Upper lobe of left lung (tissue), 6 donors: ENCODE measurements around the gene VIPR1. TPM values are rescaled to one million over a fixed set of nuclear protein-coding genes. Genes with fewer than 3 reads are reported as not detected.

ENCODE experiments used
- ATAC-seq, 2 donors: fragments of 200-7000 bp; cut with Tn5 transposase; one replicate each; pipeline ENCODE4 v1.9.1; 2022; ENCODE audit warnings: mild to moderate bottlenecking in 2 of 2, moderate library complexity in 2 of 2; ENCODE audit not compliant: low FRiP score in 2 of 2
- DNase-seq, 2 donors: peaks; one replicate each; pipeline ENCODE4 v3.0.0-alpha.2; 2019 to 2020
- H3K27ac ChIP-seq, 4 donors: fragments of 200-600 bp; sonication (generic); one replicate each; pipeline ENCODE4 v1.5.1; 2016 to 2019
- H3K27me3 ChIP-seq, 4 donors: fragments of 200-600 bp; sonication (generic); one replicate each; pipeline ENCODE4 v1.5.1; 2017 to 2019
- H3K36me3 ChIP-seq, 4 donors: fragments of 200-600 bp; sonication (generic); one replicate each; pipeline ENCODE4 v1.5.1; 2016 to 2019
- H3K4me1 ChIP-seq, 4 donors: fragments of 200-600 bp; sonication (generic); one replicate each; pipeline ENCODE4 v1.5.1; 2018 to 2019
- H3K4me3 ChIP-seq, 4 donors: fragments of 200-600 bp; sonication (generic); one replicate each; pipeline ENCODE4 v1.5.1; 2017 to 2019; ENCODE audit warnings: mild to moderate bottlenecking in 2 of 4, moderate library complexity in 1 of 4
- H3K9me3 ChIP-seq, 4 donors: fragments of 200-600 bp; sonication (generic); one replicate each; pipeline ENCODE4 v1.5.1; 2018 to 2019
- CTCF ChIP-seq, 6 experiments: fragments of 450-650 bp in 4 of 6; fragments of 200-600 bp in 2 of 6; sonication (generic) in 2 of 6; IDR thresholded peaks; one replicate each; pipeline ENCODE4 v1.5.1; 2016 to 2019; ENCODE audit warnings: antibody characterized with exemption in 6 of 6
- EP300 ChIP-seq, 4 donors: sonication (generic); formaldehyde crosslinking; IDR thresholded peaks; one replicate each; pipeline ENCODE4 v1.5.1; 2017; ENCODE audit warnings: antibody characterized with exemption in 4 of 4, control low read depth in 2 of 4
- POLR2A ChIP-seq, 4 donors: fragments of 450-650 bp; IDR thresholded peaks; one replicate each; pipeline ENCODE4 v1.5.1; 2016 to 2017; ENCODE audit warnings: antibody characterized with exemption in 4 of 4, mild to moderate bottlenecking in 2 of 4
- POLR2AphosphoS5 ChIP-seq, 2 donors: sonication (generic); formaldehyde crosslinking; IDR thresholded peaks; one replicate each; pipeline ENCODE4 v1.5.1; 2017; ENCODE audit warnings: antibody characterized with exemption in 2 of 2
- WGBS, 2 donors: methylation state at CpG; one replicate each; pipeline ENCODE4 v1.1.5; 2017 to 2018; 5-methylcytosine and 5-hydroxymethylcytosine counted together
- total RNA-seq, 6 donors: library from RNA; depleted of rRNA in 4 of 6; stranded (reverse); fragments of >200 nt in 4 of 6; gene quantifications; one replicate each; pipeline versions ENCODE4 v1.1.0 to v1.2.1, GENCODE V29; 2016 to 2021
- donor health status: DM: no; HTN: no; CAD: no; lungs with moderate emphysema.
- donor health status: DM: no; HTN: yes; CAD: no; lungs with severe emphysema.

The VIPR1 gene
- total RNA-seq, 6 donors from 2014 or later: 92.6 to 577 (median 198) TPM

DNA sequence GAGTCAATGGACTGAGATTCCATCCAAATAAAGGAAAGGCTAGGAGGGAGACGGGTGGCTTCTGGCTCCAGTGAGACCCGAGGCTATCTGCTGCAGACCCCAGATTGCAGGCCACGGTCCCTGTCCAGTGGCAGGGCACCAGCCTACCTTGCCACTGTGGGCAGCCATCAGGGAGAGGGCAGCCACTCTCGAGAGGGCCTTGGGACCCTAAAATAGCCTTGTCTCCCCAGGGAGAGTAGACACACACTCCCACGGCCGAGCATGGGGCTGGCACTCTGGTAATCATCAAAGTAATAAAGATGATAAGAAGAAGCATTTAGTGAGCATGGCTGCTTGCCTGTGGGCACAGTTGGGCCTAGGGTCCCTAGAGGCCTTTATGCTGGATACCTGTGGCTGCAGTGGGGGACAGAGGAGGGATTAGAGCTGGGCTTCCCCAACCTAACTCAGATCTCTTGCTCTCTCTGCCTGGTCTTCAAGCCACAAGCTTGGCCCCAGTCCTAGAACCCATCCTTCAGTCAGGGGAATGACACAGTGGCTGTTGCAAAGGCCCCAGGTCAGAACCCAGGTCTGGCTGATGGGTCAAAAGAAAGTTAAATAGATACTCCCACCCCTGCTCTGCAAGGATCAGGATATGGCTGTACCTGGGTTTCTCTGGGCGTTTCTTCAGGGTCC is 9.2 kb upstream of the VIPR1 start:
- H3K27ac ChIP-seq: no peak overlapping the region
- no peaks in the 10 kb centered on the region for H3K27me3 ChIP-seq
- no peak overlapping the region for H3K4me3 ChIP-seq
- no peak for TF ChIP-seq POLR2A (IDR thresholded peaks at IDR 0.05)
- TF ChIP-seq POLR2AphosphoS5 (IDR thresholded peaks at IDR 0.05): no peak
- no peak for TF ChIP-seq CTCF (IDR thresholded peaks at IDR 0.05)
- TF ChIP-seq EP300 (IDR thresholded peaks at IDR 0.05): no peak
- H3K36me3 ChIP-seq: no peaks in the 10 kb centered on the region
- DNase-seq (peak in 1 of 2 donors; percentile 18), ATAC-seq (no peak)
- H3K4me1 ChIP-seq: peaks cover 25 to 35% (median 32%) of the 10 kb centered on the region in 4 donors
- H3K9me3 ChIP-seq: no peaks in the 10 kb centered on the region
- 84 to 92% methylated on average over 5 to 7 of the region's 7 CpGs for WGBS, 2 donors

DNA sequence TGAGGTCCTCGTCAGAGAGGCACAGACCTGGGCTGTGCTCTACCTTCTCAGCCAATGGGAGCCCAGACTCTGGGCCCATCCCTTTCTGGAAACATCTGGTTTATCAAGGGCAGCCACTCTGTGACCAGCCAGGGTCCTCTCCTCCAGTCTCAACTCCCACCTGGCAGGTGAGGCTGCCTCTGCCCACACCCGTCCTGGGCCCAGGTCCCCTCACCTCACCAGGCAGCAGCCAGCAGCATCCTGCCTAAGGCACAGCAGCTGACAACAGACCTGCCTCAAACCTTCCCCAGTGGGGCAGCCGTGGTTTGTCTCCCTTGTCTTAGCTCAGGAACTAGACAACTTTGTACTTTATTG is 8.7 kb upstream of the VIPR1 start:
- TF ChIP-seq POLR2AphosphoS5 (IDR thresholded peaks at IDR 0.05): no peak
- TF ChIP-seq CTCF (IDR thresholded peaks at IDR 0.05): no peak
- TF ChIP-seq POLR2A (IDR thresholded peaks at IDR 0.05): no peak
- no peak for TF ChIP-seq EP300 (IDR thresholded peaks at IDR 0.05)
- DNase-seq: peak; percentile 18 to 25
- WGBS, 2 donors: 89 to 94% methylated on average over 2 to 3 of the region's 3 CpGs
- ATAC-seq: no peak
- Histone ChIP-seq H3K27ac (no peak overlapping the region), H3K4me1 (peaks cover 25 to 35% (median 32%) of the 10 kb centered on the region in 4 donors), H3K4me3 (no peak overlapping the region), H3K36me3 (no peaks in the 10 kb centered on the region), H3K27me3 (no peaks in the 10 kb centered on the region), H3K9me3 (no peaks in the 10 kb centered on the region)

- no peak for DNase-seq
- no peaks in the 10 kb centered on the region for H3K36me3 ChIP-seq
- no peaks in the 10 kb centered on the region for H3K9me3 ChIP-seq
- peaks cover 16 to 23% (median 19%) of the 10 kb centered on the region in 4 donors for H3K4me1 ChIP-seq
- H3K4me3 ChIP-seq: no peak overlapping the region
- no peak for ATAC-seq
- H3K27ac ChIP-seq: no peak overlapping the region
- no peak for TF ChIP-seq CTCF (IDR thresholded peaks at IDR 0.05)
- no peak for TF ChIP-seq POLR2A (IDR thresholded peaks at IDR 0.05)
- TF ChIP-seq EP300 (IDR thresholded peaks at IDR 0.05): no peak
- TF ChIP-seq POLR2AphosphoS5 (IDR thresholded peaks at IDR 0.05): no peak
- H3K27me3 ChIP-seq: no peaks in the 10 kb centered on the region
Observed at GRCh38 chr3:42495393-42495792, 7.0 kb upstream of the VIPR1 start.

DNA sequence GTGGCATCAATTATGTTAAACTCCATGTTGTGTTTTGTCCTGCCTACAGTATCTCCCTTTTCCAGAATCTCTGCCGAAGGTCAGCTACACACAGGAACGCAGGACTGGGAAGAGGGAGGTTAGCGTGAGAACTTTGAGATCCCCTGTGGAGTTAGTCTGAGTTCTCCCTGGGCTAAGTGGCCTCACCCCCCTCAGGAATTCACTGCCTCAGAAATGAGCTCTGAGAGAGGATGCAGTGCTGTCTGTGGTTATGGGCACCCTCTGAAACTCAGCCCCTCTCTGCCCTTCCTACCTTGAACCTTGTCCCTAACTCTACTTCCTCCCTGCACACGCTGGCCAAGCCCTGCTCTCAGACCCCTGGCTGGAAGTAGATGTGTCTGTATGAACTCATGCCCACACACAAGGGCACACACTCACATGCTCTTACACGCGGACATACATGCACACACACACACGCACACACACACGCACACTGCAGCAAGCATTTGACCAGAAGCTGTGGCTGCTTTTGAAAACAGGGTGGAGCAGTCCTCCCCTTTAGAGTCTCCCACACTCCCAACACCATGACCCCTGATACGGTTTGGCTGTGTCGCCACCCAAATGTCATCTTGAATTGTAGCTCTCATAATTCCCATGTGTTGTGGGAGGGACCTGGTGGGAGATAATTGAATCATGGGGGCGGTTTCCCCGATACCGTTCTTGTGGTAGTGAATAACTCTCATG is 5.3 kb upstream of the VIPR1 start:
- H3K27me3 ChIP-seq: no peaks in the 10 kb centered on the region
- DNase-seq (peak in 1 of 2 donors; percentile 45), ATAC-seq (no peak)
- WGBS, 2 donors: 67 to 75% methylated on average over 11 to 13 of the region's 13 CpGs
- TF ChIP-seq CTCF (IDR thresholded peaks at IDR 0.05) (no peak), POLR2A (IDR thresholded peaks at IDR 0.05) (no peak), EP300 (IDR thresholded peaks at IDR 0.05) (no peak), POLR2AphosphoS5 (IDR thresholded peaks at IDR 0.05) (no peak)
- H3K27ac ChIP-seq: no peak overlapping the region
- H3K4me3 ChIP-seq: peak overlapping the region in 1 of 4 donors; percentile 4
- peaks cover 11 to 21% (median 20%) of the 10 kb centered on the region in 4 donors for H3K4me1 ChIP-seq
- H3K36me3 ChIP-seq: no peaks in the 10 kb centered on the region
- H3K9me3 ChIP-seq: no peaks in the 10 kb centered on the region
